GM12865 (cell line): ENCODE measurements around the gene VWA1.
A peak's percentile ranks its signal among the peaks of the same experiment; 100 is the strongest.

Experiments
- DNase-seq: peaks from one replicate; pipeline ENCODE4 v3.0.0; 2010; ENCODE audit warnings: low read depth
- H3K4me3 ChIP-seq: 2 replicates; pipeline ENCODE4 v1.5.1; 2011; ENCODE audit warnings: mild to moderate bottlenecking, low read depth, low read length, control low read depth
- TF ChIP-seq, protein P1 (sequence below): IDR thresholded peaks from 2 replicates; pipeline ENCODE4 v1.5.1; 2011; ENCODE audit warnings: low read length, control low read depth, low read depth, inconsistent platforms; ENCODE audit not compliant: insufficient read depth; ENCODE audit errors: missing control alignments

Gene VWA1

DNA sequence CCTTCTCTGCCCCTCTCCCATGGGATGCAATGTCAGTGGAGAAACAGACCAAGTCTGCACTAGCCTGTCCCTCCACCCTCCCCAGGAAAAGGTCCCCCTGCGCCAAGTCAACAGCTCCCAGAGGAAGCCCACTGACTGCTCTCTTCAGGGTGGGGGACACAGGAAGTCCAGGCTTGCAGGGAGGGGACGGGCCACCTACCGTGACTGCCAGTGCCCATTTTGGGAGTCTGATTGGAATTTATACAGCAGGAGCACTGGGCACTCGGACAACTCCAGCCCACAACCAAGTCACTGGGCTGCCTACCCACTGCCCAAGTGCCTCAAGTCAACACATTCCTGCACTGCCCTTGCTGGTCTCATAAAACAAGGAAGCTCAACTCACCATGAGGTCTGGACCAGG lies 42.5 kb upstream of the VWA1 start:
- no peak overlapping the region for H3K4me3 ChIP-seq
- TF ChIP-seq, protein P1, sequence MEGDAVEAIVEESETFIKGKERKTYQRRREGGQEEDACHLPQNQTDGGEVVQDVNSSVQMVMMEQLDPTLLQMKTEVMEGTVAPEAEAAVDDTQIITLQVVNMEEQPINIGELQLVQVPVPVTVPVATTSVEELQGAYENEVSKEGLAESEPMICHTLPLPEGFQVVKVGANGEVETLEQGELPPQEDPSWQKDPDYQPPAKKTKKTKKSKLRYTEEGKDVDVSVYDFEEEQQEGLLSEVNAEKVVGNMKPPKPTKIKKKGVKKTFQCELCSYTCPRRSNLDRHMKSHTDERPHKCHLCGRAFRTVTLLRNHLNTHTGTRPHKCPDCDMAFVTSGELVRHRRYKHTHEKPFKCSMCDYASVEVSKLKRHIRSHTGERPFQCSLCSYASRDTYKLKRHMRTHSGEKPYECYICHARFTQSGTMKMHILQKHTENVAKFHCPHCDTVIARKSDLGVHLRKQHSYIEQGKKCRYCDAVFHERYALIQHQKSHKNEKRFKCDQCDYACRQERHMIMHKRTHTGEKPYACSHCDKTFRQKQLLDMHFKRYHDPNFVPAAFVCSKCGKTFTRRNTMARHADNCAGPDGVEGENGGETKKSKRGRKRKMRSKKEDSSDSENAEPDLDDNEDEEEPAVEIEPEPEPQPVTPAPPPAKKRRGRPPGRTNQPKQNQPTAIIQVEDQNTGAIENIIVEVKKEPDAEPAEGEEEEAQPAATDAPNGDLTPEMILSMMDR, result no peak
- DNase-seq, result no peak

DNA sequence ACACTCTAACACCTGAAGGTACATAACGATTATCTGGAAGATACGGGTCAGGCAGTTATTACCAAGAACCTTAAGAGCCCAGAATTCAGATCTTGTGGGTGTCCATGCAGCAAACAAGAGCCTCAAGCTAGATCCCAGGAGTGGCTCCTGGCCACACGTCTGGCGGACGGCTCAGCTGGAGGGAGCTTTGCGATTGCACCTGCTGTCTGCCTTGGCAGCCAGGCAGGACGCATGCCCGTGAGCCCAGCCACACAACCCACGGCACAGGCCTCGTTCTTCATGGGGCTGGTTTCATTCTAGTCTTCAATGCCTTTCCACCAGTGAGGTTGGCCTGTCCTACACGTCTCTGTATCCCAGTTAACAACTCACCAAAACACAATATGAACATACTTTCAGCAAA lies 42.1 kb upstream of the VWA1 start:
- DNase-seq, result no peak
- TF ChIP-seq, protein P1, result no peak
- no peak overlapping the region for H3K4me3 ChIP-seq

DNA sequence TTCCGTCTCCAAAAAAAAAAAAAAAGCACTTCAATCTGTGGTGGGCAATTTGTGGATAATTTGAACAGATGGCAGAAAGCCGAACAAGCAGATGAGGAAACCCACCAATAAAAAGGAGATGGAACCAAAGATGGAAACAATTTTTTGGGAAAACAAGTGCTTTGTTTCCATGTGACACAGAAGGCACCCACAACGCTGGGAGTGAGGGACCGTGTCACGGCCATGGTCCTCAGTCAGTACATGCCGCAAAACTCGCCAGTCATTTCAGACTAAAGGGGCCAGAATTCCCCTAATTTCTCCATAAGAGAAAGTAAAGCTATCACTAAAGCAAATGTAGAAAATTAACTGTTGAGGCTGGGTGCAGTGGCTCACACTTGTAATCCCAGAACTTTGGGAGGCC lies 41.4 kb upstream of the VWA1 start:
- no peak for DNase-seq
- TF ChIP-seq, protein P1, result no peak

DNA sequence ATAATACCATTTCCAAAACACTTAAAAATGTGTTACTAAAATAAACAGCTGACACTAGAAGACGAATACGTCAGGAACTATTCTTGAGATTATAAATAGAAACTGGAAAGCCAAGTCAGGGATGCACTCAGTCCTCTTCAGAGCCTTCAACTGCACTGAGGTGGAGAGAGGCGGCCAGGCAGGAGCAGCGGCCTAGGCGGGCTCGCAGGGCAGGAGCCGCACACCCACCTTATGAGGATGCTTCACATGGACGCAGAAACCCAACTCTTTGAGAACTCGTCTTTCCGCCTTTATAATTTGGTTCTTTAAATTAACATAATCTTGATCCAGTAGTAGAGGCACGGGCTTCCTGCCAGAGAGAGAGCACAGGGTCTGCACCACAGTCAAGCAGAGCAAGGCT lies 40.3 kb upstream of the VWA1 start:
- DNase-seq, result no peak
- TF ChIP-seq, protein P1, result no peak
- H3K4me3 ChIP-seq, result no peak overlapping the region

More for the DNA sequence above, 41.4 kb upstream of the VWA1 start:
- H3K4me3 ChIP-seq, result no peak overlapping the region

DNA sequence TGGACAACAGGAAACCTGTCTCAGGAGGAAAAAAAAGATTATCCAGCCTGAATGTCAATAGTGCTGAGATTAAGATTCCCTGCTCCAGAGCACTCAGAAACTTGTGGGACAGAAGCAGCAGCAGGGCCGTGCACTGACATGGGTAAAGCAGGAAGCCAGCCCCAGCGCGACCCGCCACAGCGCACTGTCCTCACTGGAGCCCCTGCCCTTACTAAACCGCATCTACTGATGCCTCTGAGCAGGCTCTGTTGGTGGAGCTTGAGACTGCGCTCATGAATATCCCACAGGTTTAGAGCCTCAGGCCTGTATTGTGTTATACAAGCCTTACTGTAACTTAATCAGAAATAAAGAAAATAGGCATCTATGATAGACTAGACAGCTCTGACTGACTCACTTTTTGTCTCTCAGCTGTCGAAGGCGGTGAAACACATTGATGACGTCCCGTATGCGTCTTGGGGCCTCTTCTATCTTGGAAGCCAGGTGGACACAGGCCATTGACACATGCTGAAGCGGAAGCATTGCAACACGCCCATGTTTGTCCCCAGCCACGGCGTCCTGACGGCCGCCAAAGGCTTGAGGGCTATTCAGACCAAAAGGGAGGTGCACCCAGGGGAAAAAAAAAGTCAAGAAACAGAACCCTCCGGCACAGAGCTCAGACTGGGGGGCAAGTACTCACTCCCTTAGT lies 37.5 kb upstream of the VWA1 start:
- TF ChIP-seq, protein P1, result no peak
- no peak for DNase-seq
- peak overlapping the region; percentile 76 for H3K4me3 ChIP-seq

DNA sequence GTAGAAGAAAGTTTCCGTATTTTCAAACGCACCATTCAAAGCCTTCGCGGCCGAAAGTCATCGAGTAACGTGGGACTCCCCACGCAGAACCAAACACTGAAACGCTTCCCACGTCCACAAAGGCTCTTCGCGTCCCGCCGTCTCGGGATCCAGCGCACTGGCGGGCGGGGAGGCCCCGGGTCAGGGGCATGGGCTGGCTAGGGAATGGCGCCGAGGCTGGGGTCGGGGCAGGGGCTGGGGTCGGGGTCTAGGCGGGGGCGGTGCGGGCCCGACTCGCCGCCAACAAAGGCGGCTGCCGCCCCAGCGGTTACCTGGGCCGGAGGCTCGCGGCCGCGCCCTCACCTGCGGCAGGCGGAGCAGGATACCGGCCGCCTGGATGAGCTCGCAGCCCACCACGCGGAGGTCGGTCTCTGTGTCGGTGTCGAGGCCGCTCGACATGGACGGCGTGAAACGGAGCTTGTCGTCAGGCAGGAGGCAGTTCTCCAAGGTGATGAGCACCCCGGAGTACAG lies 36.8 kb upstream of the VWA1 start:
- peak overlapping the region; percentile 76 for H3K4me3 ChIP-seq
- TF ChIP-seq, protein P1, result no peak
- no peak for DNase-seq

DNA sequence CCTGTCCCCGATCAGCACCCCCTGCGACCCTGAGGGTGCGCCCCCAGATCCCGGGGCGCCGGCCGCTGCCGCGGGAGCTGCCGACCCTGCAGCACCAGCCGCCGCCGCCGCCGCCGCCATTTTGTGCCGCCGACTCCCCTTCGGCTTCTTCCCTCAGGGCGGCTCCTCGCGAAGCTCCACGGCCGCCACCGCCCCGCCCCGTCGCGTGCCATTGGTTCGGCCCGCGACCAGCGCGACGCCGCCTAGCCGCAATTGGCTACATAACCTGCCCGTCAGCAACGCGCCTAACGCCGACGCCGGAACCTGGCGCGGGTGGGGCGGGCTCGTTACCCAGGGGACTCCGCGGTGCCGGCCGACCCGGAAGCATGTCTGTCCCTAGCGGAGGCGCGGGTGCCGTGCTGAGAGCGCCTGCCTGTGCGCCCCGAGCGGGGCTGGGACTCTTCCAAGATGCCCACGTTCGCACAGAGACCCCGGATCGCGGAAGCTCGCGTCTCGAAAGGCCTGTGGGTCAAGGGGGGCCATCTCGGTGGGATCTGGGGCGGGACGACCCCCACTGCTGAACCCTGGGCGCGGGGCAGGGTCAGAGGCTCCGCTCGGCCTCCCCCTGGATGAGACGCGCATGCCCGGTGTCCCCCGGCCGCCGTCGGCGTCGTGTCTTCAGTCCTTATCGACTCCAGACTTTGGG lies 36.2 kb upstream of the VWA1 start, which contains the start of gene CCNL2:
Gene CCNL2 (minus strand): TSS at position 149 of the 685 bp plus-strand sequence. CDS start 29 bp downstream, at position 120.
- TF ChIP-seq, protein P1, result peak; percentile 58
- H3K4me3 ChIP-seq, result peak within 1 kb of the TSS; percentile 81
- peak; percentile 100 for DNase-seq
